Pancreas (tissue), 10 donors: Measurements from ENCODE around the gene RNF31. TPM values are rescaled to one million over a fixed set of nuclear protein-coding genes. Genes with fewer than 3 reads are reported as not detected.

ENCODE experiments used
- ATAC-seq, 4 donors: fragments of 200-7000 bp; cut with Tn5 transposase; one replicate each; pipeline versions ENCODE4 v1.8.0 to v1.9.1; 2020; ENCODE audit warnings: mild to moderate bottlenecking in 4 of 4, moderate library complexity in 4 of 4
- DNase-seq, 6 donors: peaks; one replicate each; pipeline ENCODE4 v3.0.0-alpha.2; 2020
- FAIRE-seq: peaks from 2 replicates; lab custom pipeline; 2012; peaks lifted over from hg19 to GRCh38; lab: Jason Lieb, UNC
- H3K27ac ChIP-seq, 4 donors: fragments of 200-600 bp; sonication (generic); 1 replicate in 3 of 4; 2 replicates in 1 of 4; pipeline versions ENCODE4 v1.5.0 to v1.8.0; 2020
- H3K27me3 ChIP-seq, 4 donors: fragments of 200-600 bp; one replicate each; pipeline ENCODE4 v1.8.0; 2021
- H3K36me3 ChIP-seq, 3 donors: fragments of 200-600 bp; sonication (generic) in 1 of 3; one replicate each; pipeline versions ENCODE4 v1.5.0 to v1.8.0; 2020 to 2021
- H3K4me1 ChIP-seq, 3 donors: fragments of 200-600 bp; one replicate each; pipeline ENCODE4 v1.8.0; 2021
- H3K4me3 ChIP-seq, 4 donors: fragments of 200-600 bp; sonication (generic) in 2 of 4; one replicate each; pipeline versions ENCODE4 v1.5.0 to v1.8.0; 2020 to 2021
- H3K9me3 ChIP-seq, 4 donors: fragments of 200-600 bp; one replicate each; pipeline ENCODE4 v1.8.0; 2021
- CTCF ChIP-seq, 4 donors: fragments of 200-600 bp; sonication (generic) in 3 of 4; IDR thresholded peaks; one replicate each; pipeline versions ENCODE4 v1.5.0 to v1.8.0; 2021; ENCODE audit warnings: antibody characterized with exemption in 4 of 4
- WGBS, 2 donors: extraction: QIAGEN DNeasy Blood & Tissue Kit; methylation state at CpG; one replicate each; pipeline ENCODE4 v1.1.7; 2013; 5-methylcytosine and 5-hydroxymethylcytosine counted together
- intact Hi-C, 3 donors: fragments of 100-400 bp; cut with DNase I; formaldehyde crosslinking; loops; one replicate each; pipeline versions ENCODE4 v1.11.1 to v1.14.2; 2022
- polyA plus RNA-seq, 2 donors: library from polyadenylated mRNA; stranded (reverse); fragments of 200-250 nt; gene quantifications; one replicate each; pipeline ENCODE4 v1.2.3, GENCODE V29; 2013
- total RNA-seq, 6 donors: library from RNA; stranded (reverse); fragmentation: NEBNext Ultra II Directional in 4 of 6; extraction: Animal tissue kit (Norgen Biotek cat#: 25700) in 4 of 6; gene quantifications; one replicate each; pipeline versions ENCODE4 v1.2.1 to v1.2.4, GENCODE V29; 2021 to 2023
- donor health status: healthy with polysubstance abuse.
- donor health status: DM: no; HTN: no; CAD: no; lungs with moderate emphysema.
- donor health status: DM: no; HTN: no; CAD: no.
- donor health status: control.
- donor health status: control.
- donor health status: Bipolar disorder and iron deficiency.
- donor health status: DM: yes; HTN: yes; CAD: no.
- donor health status: DM: no; HTN: no; CAD: no.
- donor health status: DM: no; HTN: no; CAD: no.
- donor health status: DM: yes; HTN: yes; CAD: no.

The RNF31 gene
- total and polyA plus RNA-seq, 8 donors, result 25.8 to 169 (median 40.4) TPM

GRCh38 chr14:24132976-24133375 is 14.3 kb upstream of the RNF31 start:
- peaks cover 0 to 6% (median under 1%) of the 10 kb centered on the region in 3 donors for H3K36me3 ChIP-seq
- no peak for FAIRE-seq
- peak overlapping the region in 2 of 4 donors; percentile 24 to 78 for H3K27ac ChIP-seq
- no peak for ATAC-seq
- H3K27me3 ChIP-seq, result no peaks in the 10 kb centered on the region
- DNase-seq, result no peak
- H3K9me3 ChIP-seq, result no peaks in the 10 kb centered on the region
- WGBS, 2 donors, result 96 to 98% methylated on average over 2 of the region's 2 CpGs
- peaks cover 27 to 31% (median 29%) of the 10 kb centered on the region in 3 donors for H3K4me1 ChIP-seq
- no peak for TF ChIP-seq CTCF (IDR thresholded peaks at IDR 0.05)
- H3K4me3 ChIP-seq, result no peak overlapping the region
- intact Hi-C loops, result no loop called here

GRCh38 chr14:24133735-24134134 is 13.6 kb upstream of the RNF31 start:
- intact Hi-C loops, result no loop called here
- DNase-seq (no peak), ATAC-seq (no peak), FAIRE-seq (no peak)
- H3K4me3 ChIP-seq, result no peak overlapping the region
- WGBS, 2 donors, result 80 to 96% methylated on average over 1 of the region's 1 CpG
- TF ChIP-seq CTCF (IDR thresholded peaks at IDR 0.05), result no peak
- peaks cover 27 to 31% (median 29%) of the 10 kb centered on the region in 3 donors for H3K4me1 ChIP-seq
- no peaks in the 10 kb centered on the region for H3K27me3 ChIP-seq
- H3K27ac ChIP-seq, result no peak overlapping the region
- peaks cover 0 to 13% (median 7%) of the 10 kb centered on the region in 3 donors for H3K36me3 ChIP-seq
- no peaks in the 10 kb centered on the region for H3K9me3 ChIP-seq

GRCh38 chr14:24135584-24135833 is 11.8 kb upstream of the RNF31 start:
- peak overlapping the region; percentile 70 to 95 (median 82) for H3K27ac ChIP-seq
- DNase-seq, result no peak
- H3K4me3 ChIP-seq, result peak overlapping the region; percentile 90 to 96 (median 93)
- 1% methylated on average over 9 of the region's 9 CpGs for WGBS, 2 donors
- H3K27me3 ChIP-seq, result no peaks in the 10 kb centered on the region
- peaks cover 25 to 45% (median 35%) of the 10 kb centered on the region in 3 donors for H3K4me1 ChIP-seq
- intact Hi-C loops, result no loop called here
- no peak for TF ChIP-seq CTCF (IDR thresholded peaks at IDR 0.05)
- FAIRE-seq, result no peak
- ATAC-seq, result peak in 1 of 4 donors; percentile 11
- peaks cover 0 to 20% (median 7%) of the 10 kb centered on the region in 3 donors for H3K36me3 ChIP-seq
- no peaks in the 10 kb centered on the region for H3K9me3 ChIP-seq

- Histone ChIP-seq H3K9me3 (no peaks in the 10 kb centered on the region), H3K4me1 (peaks cover 21 to 39% (median 30%) of the 10 kb centered on the region in 3 donors)
Measured at GRCh38 chr14:24135834-24136683, 11.2 kb upstream of the RNF31 start, which contains the start of gene PSME1. PSME1 (plus strand) TSS chr14:24136194; CDS start chr14:24136263, 69 bp downstream.

More at GRCh38 chr14:24135834-24136683, 11.2 kb upstream of the RNF31 start, which contains the start of gene PSME1:
- Histone ChIP-seq H3K27ac (peak within 1 kb of the TSS; percentile 70 to 95 (median 82)), H3K27me3 (no peaks in the 10 kb centered on the region), H3K36me3 (peaks cover 0 to 20% (median 7%) of the 10 kb centered on the region in 3 donors), H3K4me3 (peak within 1 kb of the TSS; percentile 90 to 96 (median 93))
- DNase-seq (peak; percentile 94 to 98 (median 96)), ATAC-seq (peak; percentile 88 to 95 (median 90)), FAIRE-seq (no peak)
- TF ChIP-seq CTCF (IDR thresholded peaks at IDR 0.05), result no peak
- intact Hi-C loops, result no loop called here
- 0% methylated on average over 48 to 73 of the region's 75 CpGs for WGBS, 2 donors
